OCI-LY1 (cell line): ENCODE results near the gene CHPF2.
A peak's percentile ranks its signal among the peaks of the same experiment; 100 is the strongest.

Experiments
- H2AFZ ChIP-seq: fragments of 200-600 bp; sonication (generic), shearing (Covaris generic); 2 replicates; pipeline ENCODE4 v1.6.0; 2014; ENCODE audit warnings: antibody characterized with exemption, mild to moderate bottlenecking, low read length
- H3F3A ChIP-seq: fragments of 200-600 bp; sonication (generic), shearing (Covaris generic); 2 replicates; pipeline ENCODE4 v1.6.0; 2014; ENCODE audit warnings: mild to moderate bottlenecking, antibody characterized with exemption, low read length, moderate library complexity; ENCODE audit not compliant: insufficient read depth
- H3K27ac ChIP-seq: fragments of 200-600 bp; sonication (generic); 2 replicates; pipeline ENCODE4 v1.5.1; 2014; ENCODE audit warnings: low read length, mixed run types, mild to moderate bottlenecking, low read depth; ENCODE audit not compliant: poor library complexity, severe bottlenecking
- H3K27me3 ChIP-seq: fragments of 200-600 bp; sonication (generic); 2 replicates; pipeline ENCODE4 v1.6.0; 2014; ENCODE audit warnings: antibody characterized with exemption, mild to moderate bottlenecking, low read length, moderate library complexity; ENCODE audit not compliant: insufficient read depth
- H3K36me3 ChIP-seq: fragments of 200-600 bp; sonication (generic); 2 replicates; pipeline ENCODE4 v1.6.1; 2014; ENCODE audit warnings: mild to moderate bottlenecking, antibody characterized with exemption, low read length, moderate library complexity, mixed read lengths; ENCODE audit not compliant: insufficient read depth
- H3K4me1 ChIP-seq: fragments of 200-600 bp; sonication (generic); 2 replicates; pipeline ENCODE4 v1.5.1; 2014; ENCODE audit warnings: mild to moderate bottlenecking, low read length, moderate library complexity; ENCODE audit not compliant: insufficient read depth, severe bottlenecking
- H3K4me2 ChIP-seq: fragments of 200-600 bp; sonication (generic), shearing (Covaris generic); 2 replicates; pipeline ENCODE4 v1.6.1; 2014; ENCODE audit warnings: low read length
- H3K4me3 ChIP-seq: fragments of 200-600 bp; sonication (generic); 2 replicates; pipeline ENCODE4 v1.5.1; 2014; ENCODE audit warnings: low read length, low read depth, mild to moderate bottlenecking, mixed read lengths; ENCODE audit not compliant: poor library complexity, severe bottlenecking
- H3K79me2 ChIP-seq: fragments of 200-600 bp; shearing (Covaris generic); 2 replicates; pipeline ENCODE4 v1.6.1; 2016; ENCODE audit warnings: mixed run types, low read length, mixed read lengths; ENCODE audit not compliant: insufficient read depth
- H3K9ac ChIP-seq: fragments of 200-600 bp; sonication (generic), shearing (Covaris generic); 2 replicates; pipeline ENCODE4 v1.6.1; 2014; ENCODE audit warnings: mild to moderate bottlenecking, low read length, mixed read lengths
- H3K9me2 ChIP-seq: fragments of 200-600 bp; sonication (generic), shearing (Covaris generic); 2 replicates; pipeline ENCODE4 v1.6.1; 2014; ENCODE audit warnings: low read depth, mild to moderate bottlenecking, low read length, mixed read lengths
- H3K9me3 ChIP-seq: fragments of 200-600 bp; shearing (Covaris generic); 2 replicates; pipeline ENCODE4 v1.6.1; 2014; ENCODE audit warnings: low read length, mixed read lengths
- H4K20me1 ChIP-seq: fragments of 200-600 bp; sonication (generic), shearing (Covaris generic); 2 replicates; pipeline ENCODE4 v1.6.0; 2016; ENCODE audit warnings: mild to moderate bottlenecking, low read length; ENCODE audit not compliant: insufficient read depth
- CTCF ChIP-seq: fragments of 200-600 bp; sonication (generic), shearing (Covaris generic); IDR thresholded peaks from 2 replicates; pipeline ENCODE4 v1.5.1; 2017; ENCODE audit warnings: mild to moderate bottlenecking, antibody characterized with exemption, low read length, moderate library complexity, mixed read lengths
- EZH2 ChIP-seq: fragments of 200-600 bp; sonication (generic), shearing (Covaris generic); IDR thresholded peaks from 2 replicates; pipeline ENCODE4 v1.8.0; 2017; ENCODE audit warnings: borderline replicate concordance, mixed run types, mild to moderate bottlenecking, antibody characterized with exemption, low read length, moderate library complexity, mixed read lengths

Gene CHPF2

DNA sequence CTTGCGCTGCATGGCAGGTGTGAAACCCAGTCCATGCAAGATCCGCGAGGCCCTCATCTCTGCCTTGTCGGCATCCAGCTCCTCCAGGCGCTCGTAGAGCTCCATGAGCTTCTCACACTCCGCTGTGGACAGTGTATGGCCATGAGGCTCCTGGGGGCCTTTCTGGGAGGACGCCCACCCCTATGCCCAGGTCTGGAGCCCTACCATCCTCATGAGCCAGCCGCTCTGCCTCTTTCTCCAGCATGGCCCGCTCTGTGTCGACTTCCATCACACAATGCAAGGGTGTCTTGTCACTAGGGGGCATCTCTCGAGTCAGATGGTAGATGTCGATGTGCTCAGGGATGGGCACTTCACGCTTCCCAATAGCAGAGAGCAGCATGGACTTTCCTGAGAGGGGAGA lies 8.6 kb upstream of the CHPF2 start:
- H3K36me3 ChIP-seq: peaks cover 69% of the 10 kb centered on the region
- H2AFZ ChIP-seq: no peak overlapping the region
- no peaks in the 10 kb centered on the region for H3F3A ChIP-seq
- no peaks in the 10 kb centered on the region for H4K20me1 ChIP-seq
- H3K9me2 ChIP-seq: no peaks in the 10 kb centered on the region
- no peak overlapping the region for H3K27ac ChIP-seq
- H3K4me3 ChIP-seq: no peak overlapping the region
- no peak overlapping the region for H3K9ac ChIP-seq
- H3K27me3 ChIP-seq: no peaks in the 10 kb centered on the region
- no peaks in the 10 kb centered on the region for H3K9me3 ChIP-seq
- TF ChIP-seq EZH2 (no peak), CTCF (no peak)
- H3K4me2 ChIP-seq: no peak overlapping the region
- H3K4me1 ChIP-seq: peaks cover 22% of the 10 kb centered on the region
- H3K79me2 ChIP-seq: peaks cover 12% of the 10 kb centered on the region

DNA sequence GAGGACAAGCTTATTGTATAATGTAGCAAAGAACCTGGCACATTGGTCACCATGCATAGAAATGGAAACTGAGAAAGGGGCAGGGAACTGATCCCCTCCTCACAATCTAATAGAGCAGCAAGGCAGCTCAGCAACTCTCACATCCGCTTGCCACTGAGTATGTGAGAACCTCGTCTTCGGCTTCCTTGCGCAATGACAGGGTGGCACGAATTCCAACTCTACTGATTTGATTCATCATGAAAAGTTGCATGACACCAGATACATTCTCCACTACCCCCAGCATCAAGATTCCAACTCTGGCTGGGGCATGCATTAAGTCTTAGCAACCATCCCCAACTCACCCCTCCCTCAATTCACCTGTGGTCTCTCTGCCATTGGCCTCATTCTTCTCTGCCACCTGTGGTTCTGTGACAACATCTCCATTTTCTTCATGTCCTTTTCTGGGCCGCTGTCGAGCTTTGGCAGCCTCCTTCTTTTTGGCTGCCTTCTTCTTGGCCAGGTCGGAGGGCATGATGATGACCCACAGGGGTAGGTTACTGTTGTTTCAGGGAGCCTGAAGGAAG lies 6.3 kb upstream of the CHPF2 start:
- Histone ChIP-seq H3K9me2 (no peaks in the 10 kb centered on the region), H3K79me2 (peaks cover 12% of the 10 kb centered on the region), H3K9me3 (no peaks in the 10 kb centered on the region), H3K9ac (peak overlapping the region; percentile 77), H3K4me3 (peak overlapping the region; percentile 73), H2AFZ (no peak overlapping the region), H3K4me1 (peaks cover 22% of the 10 kb centered on the region), H3K27ac (no peak overlapping the region), H3F3A (no peaks in the 10 kb centered on the region), H3K36me3 (peaks cover 46% of the 10 kb centered on the region), H3K4me2 (peak overlapping the region; percentile 87), H3K27me3 (no peaks in the 10 kb centered on the region), H4K20me1 (no peaks in the 10 kb centered on the region)
- TF ChIP-seq EZH2 (no peak), CTCF (no peak)

- no peaks in the 10 kb centered on the region for H4K20me1 ChIP-seq
- peaks cover 43% of the 10 kb centered on the region for H3K36me3 ChIP-seq
- peaks cover 26% of the 10 kb centered on the region for H3K4me1 ChIP-seq
- peak overlapping the region; percentile 87 for H3K4me2 ChIP-seq
- H3K4me3 ChIP-seq: peak overlapping the region; percentile 73
- peaks cover 12% of the 10 kb centered on the region for H3K79me2 ChIP-seq
- no peak overlapping the region for H3K27ac ChIP-seq
- H3K9ac ChIP-seq: peak overlapping the region; percentile 77
- no peaks in the 10 kb centered on the region for H3K27me3 ChIP-seq
- no peak overlapping the region for H2AFZ ChIP-seq
- H3K9me3 ChIP-seq: no peaks in the 10 kb centered on the region
- H3F3A ChIP-seq: no peaks in the 10 kb centered on the region
- no peaks in the 10 kb centered on the region for H3K9me2 ChIP-seq
- TF ChIP-seq CTCF: no peak
- no peak for TF ChIP-seq EZH2
Measured at GRCh38 chr7:151226560-151226874, 5.8 kb upstream of the CHPF2 start.
